H9 (cell line): ENCODE data around the gene ZNF385D. TPM values are rescaled to one million over a fixed set of nuclear protein-coding genes. Genes with fewer than 3 reads are reported as not detected.

Experiments
- DNase-seq: peaks from one replicate; pipeline ENCODE4 v3.0.0-alpha.2; 2017
- H2AFZ ChIP-seq: one replicate; pipeline ENCODE4 v1.6.1; 2013; ENCODE audit warnings: mild to moderate bottlenecking, low read length, control low read depth, moderate library complexity
- H2AK5ac ChIP-seq: 2 replicates; pipeline ENCODE4 v1.6.1; 2013; ENCODE audit warnings: low read length, control low read depth, mixed read lengths; ENCODE audit not compliant: insufficient read length
- H2BK120ac ChIP-seq: one replicate; pipeline ENCODE4 v1.6.1; 2013; ENCODE audit warnings: low read depth, mild to moderate bottlenecking, low read length, control low read depth, inconsistent platforms; ENCODE audit not compliant: poor library complexity, severe bottlenecking
- H2BK12ac ChIP-seq: 2 replicates; pipeline ENCODE4 v1.6.1; 2013; ENCODE audit warnings: low read length, control low read depth, mixed read lengths, low read depth; ENCODE audit not compliant: insufficient read length
- H2BK15ac ChIP-seq: 2 replicates; pipeline ENCODE4 v1.6.1; 2013; ENCODE audit warnings: low read depth, low read length, control low read depth
- H2BK20ac ChIP-seq: one replicate; pipeline ENCODE4 v1.6.1; 2013; ENCODE audit warnings: low read depth, mild to moderate bottlenecking, low read length, control low read depth, inconsistent platforms; ENCODE audit not compliant: poor library complexity, severe bottlenecking
- H2BK5ac ChIP-seq: 2 replicates; pipeline ENCODE4 v1.6.1; 2013; ENCODE audit warnings: low read length, control low read depth, mixed read lengths; ENCODE audit not compliant: insufficient read length
- H3K14ac ChIP-seq: 2 replicates; pipeline ENCODE4 v1.6.1; 2013; ENCODE audit warnings: low read length, control low read depth; ENCODE audit not compliant: insufficient read depth
- H3K18ac ChIP-seq: 2 replicates; pipeline ENCODE4 v1.6.1; 2013; ENCODE audit warnings: low read depth, mild to moderate bottlenecking, mixed read lengths, low read length, control low read depth; ENCODE audit not compliant: insufficient read length
- H3K23ac ChIP-seq: 2 replicates; pipeline ENCODE4 v1.6.1; 2013; ENCODE audit warnings: low read length, control low read depth, mixed read lengths, low read depth; ENCODE audit not compliant: insufficient read length
- H3K23me2 ChIP-seq: 2 replicates; pipeline ENCODE4 v1.6.1; 2013; ENCODE audit warnings: low read depth, mild to moderate bottlenecking, mixed read lengths, low read length, control low read depth; ENCODE audit not compliant: insufficient read length, poor library complexity, severe bottlenecking
- H3K27ac ChIP-seq: 2 replicates; pipeline ENCODE4 v1.5.1; 2013; ENCODE audit warnings: low read length, control low read depth, mixed read lengths, low read depth; ENCODE audit not compliant: insufficient read length
- H3K27me3 ChIP-seq: 2 replicates; pipeline ENCODE4 v1.6.1; 2013; ENCODE audit warnings: low read length, control low read depth, inconsistent platforms; ENCODE audit not compliant: insufficient read depth
- H3K4ac ChIP-seq: 2 replicates; pipeline ENCODE4 v1.6.1; 2013; ENCODE audit warnings: low read depth, mild to moderate bottlenecking, control low read depth, inconsistent platforms, low read length, moderate library complexity
- H3K4me1 ChIP-seq: 2 replicates; pipeline ENCODE4 v1.6.1; 2013; ENCODE audit warnings: low read length, control low read depth, inconsistent platforms; ENCODE audit not compliant: insufficient read depth
- H3K4me2 ChIP-seq: 2 replicates; pipeline ENCODE4 v1.6.1; 2013; ENCODE audit warnings: low read length, control low read depth, mixed read lengths; ENCODE audit not compliant: insufficient read length, insufficient read depth
- H3K56ac ChIP-seq: 2 replicates; pipeline ENCODE4 v1.6.1; 2013; ENCODE audit warnings: low read depth, mild to moderate bottlenecking, mixed read lengths, low read length, control low read depth; ENCODE audit not compliant: insufficient read length
- H3K79me1 ChIP-seq: 2 replicates; pipeline ENCODE4 v1.6.1; 2013; ENCODE audit warnings: low read depth, mild to moderate bottlenecking, moderate library complexity, low read length, control low read depth, inconsistent platforms; ENCODE audit not compliant: insufficient read depth, poor library complexity, severe bottlenecking
- H3K79me2 ChIP-seq: 2 replicates; pipeline ENCODE4 v1.6.1; 2013; ENCODE audit warnings: low read length, control low read depth, inconsistent platforms; ENCODE audit not compliant: insufficient read depth
- H3K9ac ChIP-seq: 2 replicates; pipeline ENCODE4 v1.6.1; 2013; ENCODE audit warnings: low read length, control low read depth, mixed read lengths; ENCODE audit not compliant: insufficient read length; ENCODE audit errors: extremely low read depth
- H3K9me3 ChIP-seq: one replicate; pipeline ENCODE4 v1.6.1; 2013; ENCODE audit warnings: low read depth, low read length, inconsistent platforms; ENCODE audit not compliant: control insufficient read depth
- H3T11ph ChIP-seq: one replicate; pipeline ENCODE4 v1.6.1; 2013; ENCODE audit warnings: mild to moderate bottlenecking, low read length, control low read depth, inconsistent platforms
- H4K20me1 ChIP-seq: one replicate; pipeline ENCODE4 v1.6.1; 2013; ENCODE audit not compliant: control insufficient read depth, insufficient read length, insufficient read depth
- H4K5ac ChIP-seq: 2 replicates; pipeline ENCODE4 v1.6.1; 2013; ENCODE audit warnings: low read depth, mild to moderate bottlenecking, mixed read lengths, low read length, control low read depth; ENCODE audit not compliant: insufficient read length
- H4K8ac ChIP-seq: replicated peaks from 2 replicates; pipeline ENCODE4 v1.6.1; 2013; ENCODE audit warnings: low read length, control low read depth, mixed read lengths, low read depth; ENCODE audit not compliant: insufficient read length
- H4K91ac ChIP-seq: 2 replicates; pipeline ENCODE4 v1.6.1; 2013; ENCODE audit warnings: low read depth, mild to moderate bottlenecking, moderate library complexity, mixed read lengths, low read length, control low read depth; ENCODE audit not compliant: insufficient read length
- H3K27ac Mint-ChIP-seq, 3 experiments: 2 replicates in 2 of 3; 3 replicates in 1 of 3; pipeline ENCODE4 v1.8.0; 2020 to 2021; ENCODE audit warnings: mixed read lengths in 3 of 3, mild to moderate bottlenecking in 1 of 3, moderate library complexity in 1 of 3
- H3K27me3 Mint-ChIP-seq: 2 replicates; pipeline ENCODE4 v1.8.0; 2021; ENCODE audit warnings: low read depth, mild to moderate bottlenecking, moderate library complexity, mixed read lengths
- H3K36me3 Mint-ChIP-seq, 3 experiments: 2 replicates in 2 of 3; 3 replicates in 1 of 3; pipeline ENCODE4 v1.8.0; 2020 to 2021; ENCODE audit warnings: low read depth in 3 of 3, mixed read lengths in 3 of 3; ENCODE audit not compliant: insufficient read depth in 1 of 3
- H3K4me1 Mint-ChIP-seq, 2 experiments: 2 replicates each; pipeline ENCODE4 v1.8.0; 2020; ENCODE audit warnings: mixed read lengths in 2 of 2
- H3K4me3 Mint-ChIP-seq, 2 experiments: 2 replicates in 1 of 2; 3 replicates in 1 of 2; pipeline ENCODE4 v1.8.0; 2020 to 2021; ENCODE audit warnings: mild to moderate bottlenecking in 2 of 2, mixed read lengths in 2 of 2, moderate library complexity in 1 of 2
- H3K9me3 Mint-ChIP-seq, 2 experiments: 2 replicates in 1 of 2; 3 replicates in 1 of 2; pipeline ENCODE4 v1.8.0; 2020; ENCODE audit warnings: mild to moderate bottlenecking in 2 of 2, mixed read lengths in 2 of 2, moderate library complexity in 1 of 2
- CTCF ChIP-seq: fragments of 200-600 bp; sonication (generic); conservative IDR thresholded peaks from 3 replicates; pipeline ENCODE4 v1.8.0; 2021; ENCODE audit warnings: antibody characterized with exemption, mild to moderate bottlenecking
- WGBS: extraction: QIAGEN DNeasy Blood & Tissue Kit; methylation state at CpG from one replicate; pipeline ENCODE4 v1.1.7; 2013; ENCODE audit warnings: missing lambda C conversion rate, low lambda C conversion rate, mixed read lengths; ENCODE audit not compliant: insufficient read length; ENCODE audit errors: extremely low coverage; 5-methylcytosine and 5-hydroxymethylcytosine counted together
- total RNA-seq: library from RNA; stranded (reverse); gene quantifications from 2 replicates; pipeline ENCODE4 v1.2.1, GENCODE V29; 2021

Gene ZNF385D
- total RNA-seq, 1 experiment from 2014 or later, result 1.5 TPM

- DNase-seq, result no peak
- Histone ChIP-seq H2BK15ac (no peak overlapping the region), H3K4me2 (no peak overlapping the region), H3T11ph (no peak overlapping the region), H3K14ac (no peak overlapping the region), H2BK12ac (no peak overlapping the region), H3K23ac (no peak overlapping the region), H4K91ac (no peak overlapping the region), H3K79me2 (no peaks in the 10 kb centered on the region), H3K18ac (no peak overlapping the region), H3K4ac (no peak overlapping the region), H4K8ac (no peak overlapping the region), H3K9ac (no peak overlapping the region), H4K20me1 (no peaks in the 10 kb centered on the region), H3K56ac (no peak overlapping the region), H2AK5ac (no peak overlapping the region), H2BK120ac (no peak overlapping the region), H3K27ac (no peak overlapping the region), H4K5ac (no peak overlapping the region), H3K23me2 (no peaks in the 10 kb centered on the region), H3K27me3 (no peaks in the 10 kb centered on the region), H2AFZ (no peak overlapping the region), H3K79me1 (no peaks in the 10 kb centered on the region), H3K4me1 (no peaks in the 10 kb centered on the region), H2BK5ac (no peak overlapping the region), H2BK20ac (no peak overlapping the region), H3K9me3 (no peaks in the 10 kb centered on the region)
- Mint-ChIP-seq H3K4me1 (no peaks in the 10 kb centered on the region), H3K36me3 (no peaks in the 10 kb centered on the region), H3K9me3 (no peaks in the 10 kb centered on the region), H3K27me3 (no peaks in the 10 kb centered on the region), H3K27ac (no peak overlapping the region), H3K4me3 (no peak overlapping the region)
- no peak for TF ChIP-seq CTCF
- no CpG with 5 or more reads among the region's 4 CpGs for WGBS
Measured at GRCh38 chr3:21783839-21784238, 32.8 kb upstream of the ZNF385D start.
